Thoracic aorta (tissue), 2 donors: ENCODE measurements around the gene FMN2. TPM values are rescaled to one million over a fixed set of nuclear protein-coding genes. Genes with fewer than 3 reads are reported as not detected.

Experiments used
- ATAC-seq: fragments of 150-250 bp; one replicate; pipeline ENCODE4 v1.8.0; 2017; ENCODE audit warnings: low read depth; ENCODE audit not compliant: insufficient number of reproducible peaks, low FRiP score
- DNase-seq: peaks from one replicate; pipeline ENCODE4 v3.0.0-alpha.2; 2020; ENCODE audit warnings: low spot score
- H3K27ac ChIP-seq, 2 donors: fragments of 200-600 bp; sonication (generic); 1 replicate in 1 of 2; 2 replicates in 1 of 2; pipeline ENCODE4 v1.5.1; 2016; ENCODE audit warnings: mild to moderate bottlenecking in 2 of 2, moderate library complexity in 2 of 2
- H3K27me3 ChIP-seq: fragments of 200-600 bp; sonication (generic); replicated peaks from 2 replicates; pipeline ENCODE4 v1.6.0; 2016; ENCODE audit warnings: mild to moderate bottlenecking; ENCODE audit not compliant: insufficient read depth
- H3K36me3 ChIP-seq: fragments of 200-600 bp; sonication (generic); one replicate; pipeline ENCODE4 v1.5.1; 2016
- H3K4me1 ChIP-seq, 2 donors: fragments of 200-600 bp; sonication (generic); 1 replicate in 1 of 2; 2 replicates in 1 of 2; pipeline versions ENCODE4 v1.5.1 to v1.6.0; 2016; ENCODE audit warnings: low read depth in 2 of 2, mild to moderate bottlenecking in 1 of 2; ENCODE audit not compliant: control insufficient read depth in 1 of 2
- H3K4me3 ChIP-seq: fragments of 200-600 bp; sonication (generic); 2 replicates; pipeline ENCODE4 v1.5.1; 2016; ENCODE audit warnings: mild to moderate bottlenecking
- H3K9me3 ChIP-seq: fragments of 200-600 bp; sonication (generic); 2 replicates; pipeline ENCODE4 v1.5.1; 2016
- total RNA-seq, 2 donors: library from RNA; depleted of rRNA; stranded (reverse); fragments of >200 nt; gene quantifications; one replicate each; pipeline versions ENCODE4 v1.1.0 to v1.2.3, GENCODE V29; 2016
- TF ChIP-seq, protein P1 (sequence below): fragments of 200-600 bp; sonication (generic); IDR thresholded peaks from one replicate; pipeline ENCODE4 v1.5.1; 2019; ENCODE audit warnings: antibody characterized with exemption

Gene FMN2
- total RNA-seq, 2 donors from 2014 or later: 0.14 to 0.71 TPM

DNA sequence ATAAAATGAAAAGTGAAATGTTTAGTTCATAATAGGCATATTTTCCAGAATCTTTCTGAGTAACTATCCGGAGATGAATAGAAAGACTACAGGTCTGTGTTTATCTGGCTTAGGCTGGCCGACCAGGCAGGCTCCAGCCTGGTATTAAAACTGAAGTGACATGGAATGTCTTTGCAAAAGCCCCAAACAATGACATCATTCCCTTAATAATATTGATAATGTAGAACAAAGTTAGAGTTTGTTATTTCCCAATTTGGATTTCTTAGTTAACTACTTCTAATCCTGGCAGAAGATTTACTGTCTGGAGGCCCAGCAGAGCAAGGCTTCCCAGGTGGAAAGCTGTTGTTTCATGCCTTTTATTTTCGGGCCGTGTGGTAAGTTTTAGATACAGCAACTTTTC lies 312.6 kb downstream of the FMN2 start:
- H3K4me3 ChIP-seq: no peak overlapping the region
- H3K27ac ChIP-seq: no peak overlapping the region
- H3K4me1 ChIP-seq: no peaks in the 10 kb centered on the region
- H3K27me3 ChIP-seq: no peaks in the 10 kb centered on the region
- no peaks in the 10 kb centered on the region for H3K9me3 ChIP-seq
- TF ChIP-seq, protein P1, sequence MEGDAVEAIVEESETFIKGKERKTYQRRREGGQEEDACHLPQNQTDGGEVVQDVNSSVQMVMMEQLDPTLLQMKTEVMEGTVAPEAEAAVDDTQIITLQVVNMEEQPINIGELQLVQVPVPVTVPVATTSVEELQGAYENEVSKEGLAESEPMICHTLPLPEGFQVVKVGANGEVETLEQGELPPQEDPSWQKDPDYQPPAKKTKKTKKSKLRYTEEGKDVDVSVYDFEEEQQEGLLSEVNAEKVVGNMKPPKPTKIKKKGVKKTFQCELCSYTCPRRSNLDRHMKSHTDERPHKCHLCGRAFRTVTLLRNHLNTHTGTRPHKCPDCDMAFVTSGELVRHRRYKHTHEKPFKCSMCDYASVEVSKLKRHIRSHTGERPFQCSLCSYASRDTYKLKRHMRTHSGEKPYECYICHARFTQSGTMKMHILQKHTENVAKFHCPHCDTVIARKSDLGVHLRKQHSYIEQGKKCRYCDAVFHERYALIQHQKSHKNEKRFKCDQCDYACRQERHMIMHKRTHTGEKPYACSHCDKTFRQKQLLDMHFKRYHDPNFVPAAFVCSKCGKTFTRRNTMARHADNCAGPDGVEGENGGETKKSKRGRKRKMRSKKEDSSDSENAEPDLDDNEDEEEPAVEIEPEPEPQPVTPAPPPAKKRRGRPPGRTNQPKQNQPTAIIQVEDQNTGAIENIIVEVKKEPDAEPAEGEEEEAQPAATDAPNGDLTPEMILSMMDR: no peak
- no peak for DNase-seq
- no peak for ATAC-seq
- no peaks in the 10 kb centered on the region for H3K36me3 ChIP-seq

DNA sequence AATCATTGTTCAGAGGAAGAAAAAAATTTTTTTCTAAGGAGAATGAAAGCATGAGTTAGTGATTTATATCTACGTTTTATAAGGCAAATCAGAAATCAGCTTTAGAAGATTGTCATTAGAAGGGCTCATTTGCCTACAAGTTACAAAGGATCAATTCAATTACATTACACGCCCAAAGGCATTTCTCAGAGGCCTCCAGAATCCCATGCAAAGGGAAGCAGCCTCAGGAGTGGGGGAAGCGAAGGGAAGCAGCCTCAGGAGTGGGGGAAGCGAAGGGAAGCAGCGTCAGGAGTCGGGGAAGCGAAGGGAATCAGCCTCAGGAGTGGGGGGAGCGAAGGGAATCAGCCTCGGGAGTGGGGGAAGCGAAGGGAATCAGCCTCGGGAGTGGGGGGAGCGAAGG lies 314.1 kb downstream of the FMN2 start:
- TF ChIP-seq, protein P1: no peak
- Histone ChIP-seq H3K4me3 (no peak overlapping the region), H3K4me1 (no peaks in the 10 kb centered on the region), H3K27me3 (no peaks in the 10 kb centered on the region), H3K36me3 (no peaks in the 10 kb centered on the region), H3K27ac (no peak overlapping the region), H3K9me3 (no peaks in the 10 kb centered on the region)
- no peak for ATAC-seq
- no peak for DNase-seq

DNA sequence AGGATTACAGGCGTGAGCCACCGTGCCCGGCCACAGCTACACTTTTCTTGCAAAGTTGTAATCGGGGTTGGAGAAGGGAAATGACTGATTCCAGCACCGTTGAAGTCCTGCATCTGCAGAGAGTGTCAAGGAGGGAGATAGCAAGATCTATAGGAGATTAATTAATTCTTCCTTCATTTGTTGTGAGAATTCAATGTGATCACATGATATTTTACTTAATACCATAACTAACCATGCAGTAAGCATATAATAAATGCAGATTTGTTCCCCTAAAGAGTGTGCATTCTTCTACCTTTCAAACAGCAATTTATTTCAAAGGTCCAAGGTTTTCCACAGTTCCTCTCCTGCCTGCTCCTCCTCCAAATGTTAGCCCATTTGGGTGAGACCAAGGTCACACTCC lies 315.7 kb downstream of the FMN2 start:
- H3K4me1 ChIP-seq: no peaks in the 10 kb centered on the region
- no peak for DNase-seq
- H3K36me3 ChIP-seq: no peaks in the 10 kb centered on the region
- no peak for ATAC-seq
- H3K27ac ChIP-seq: no peak overlapping the region
- no peaks in the 10 kb centered on the region for H3K9me3 ChIP-seq
- no peaks in the 10 kb centered on the region for H3K27me3 ChIP-seq
- H3K4me3 ChIP-seq: no peak overlapping the region
- TF ChIP-seq, protein P1: no peak

DNA sequence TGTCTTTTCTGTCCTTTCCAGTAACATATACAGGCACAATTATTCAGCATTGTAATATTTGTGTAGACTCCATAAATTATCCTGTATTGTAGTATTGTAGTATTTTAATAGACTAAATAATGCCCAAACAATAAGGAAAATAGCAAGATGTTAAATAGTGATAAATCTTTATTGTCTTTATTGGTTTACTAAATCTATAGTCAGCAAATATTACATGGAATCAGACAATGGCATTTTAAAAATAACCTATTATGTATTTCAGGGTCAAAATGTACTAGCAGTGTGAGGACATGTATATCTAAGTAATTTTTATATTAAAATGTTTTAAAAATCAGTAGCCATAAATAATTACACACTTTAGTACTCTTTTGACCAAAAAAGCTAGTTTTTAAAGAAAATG lies 317.9 kb downstream of the FMN2 start:
- DNase-seq: no peak
- H3K36me3 ChIP-seq: no peaks in the 10 kb centered on the region
- H3K4me1 ChIP-seq: no peaks in the 10 kb centered on the region
- H3K27ac ChIP-seq: no peak overlapping the region
- no peak overlapping the region for H3K4me3 ChIP-seq
- H3K9me3 ChIP-seq: no peaks in the 10 kb centered on the region
- TF ChIP-seq, protein P1: no peak
- H3K27me3 ChIP-seq: no peaks in the 10 kb centered on the region
- ATAC-seq: no peak

DNA sequence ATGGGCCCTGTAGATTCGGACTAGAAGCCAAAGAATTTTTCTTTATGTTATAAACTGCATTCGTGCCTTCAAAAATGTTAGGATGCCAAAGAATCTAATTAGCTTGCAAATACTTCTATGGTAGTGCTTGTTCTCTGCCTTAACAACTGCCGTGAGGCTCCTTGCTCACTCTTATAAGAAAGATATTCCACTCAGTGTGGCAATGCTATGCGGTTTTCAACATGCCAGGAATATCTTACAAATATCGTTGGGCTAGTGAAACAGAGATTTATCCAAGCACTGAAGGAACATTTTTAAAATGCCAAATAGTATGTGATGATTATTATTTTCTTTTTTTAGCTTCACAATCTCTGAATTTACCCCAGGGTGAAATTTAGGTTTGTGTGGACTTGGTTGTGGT lies 322.0 kb downstream of the FMN2 start:
- TF ChIP-seq, protein P1: no peak
- no peaks in the 10 kb centered on the region for H3K36me3 ChIP-seq
- DNase-seq: no peak
- no peak for ATAC-seq
- no peak overlapping the region for H3K4me3 ChIP-seq
- H3K9me3 ChIP-seq: no peaks in the 10 kb centered on the region
- no peak overlapping the region for H3K27ac ChIP-seq
- no peaks in the 10 kb centered on the region for H3K27me3 ChIP-seq
- no peaks in the 10 kb centered on the region for H3K4me1 ChIP-seq
